Ishikawa (cell line): ENCODE results near the gene R3HDM4.

Experiments
- EP300 ChIP-seq: IDR thresholded peaks from 2 replicates; pipeline ENCODE4 v1.6.1; 2012; ENCODE audit warnings: borderline replicate concordance
- FOXM1 ChIP-seq: IDR thresholded peaks from 2 replicates; pipeline ENCODE4 v1.6.1; 2012; ENCODE audit warnings: low read depth, borderline replicate concordance
- MAX ChIP-seq: IDR thresholded peaks from 2 replicates; pipeline ENCODE4 v1.6.1; 2012
- NFIC ChIP-seq: IDR thresholded peaks from 2 replicates; pipeline ENCODE4 v1.6.1; 2012
- RAD21 ChIP-seq: IDR thresholded peaks from 2 replicates; pipeline ENCODE4 v1.6.1; 2012; ENCODE audit warnings: low read depth
- TAF1 ChIP-seq: IDR thresholded peaks from 2 replicates; pipeline ENCODE4 v1.6.1; 2012; ENCODE audit warnings: low read depth, mild to moderate bottlenecking
- TCF12 ChIP-seq: IDR thresholded peaks from 2 replicates; pipeline ENCODE4 v1.6.1; 2012; ENCODE audit warnings: low read depth
- USF1 ChIP-seq: IDR thresholded peaks from 2 replicates; pipeline ENCODE4 v1.6.1; 2012

GRCh38 chr19:848386-848921 lies 64.6 kb downstream of the R3HDM4 start:
- TF ChIP-seq USF1: no peak
- TF ChIP-seq RAD21: no peak
- TF ChIP-seq FOXM1: no peak
- no peak for TF ChIP-seq EP300
- TF ChIP-seq MAX: no peak
- no peak for TF ChIP-seq TCF12
- no peak for TF ChIP-seq TAF1
- no peak for TF ChIP-seq NFIC
